ENCODE data around the gene PLEKHG4.
A peak's percentile ranks its signal among the peaks of the same experiment; 100 is the strongest.

PLEKHG4 gene

GRCh38 chr16:67246081-67246755, 33.1 kb upstream of the PLEKHG4 start:
- DNase-seq: peak; percentile 84

GRCh38 chr16:67246756-67247191, 32.6 kb upstream of the PLEKHG4 start:
- peak; percentile 70 for DNase-seq

DNA sequence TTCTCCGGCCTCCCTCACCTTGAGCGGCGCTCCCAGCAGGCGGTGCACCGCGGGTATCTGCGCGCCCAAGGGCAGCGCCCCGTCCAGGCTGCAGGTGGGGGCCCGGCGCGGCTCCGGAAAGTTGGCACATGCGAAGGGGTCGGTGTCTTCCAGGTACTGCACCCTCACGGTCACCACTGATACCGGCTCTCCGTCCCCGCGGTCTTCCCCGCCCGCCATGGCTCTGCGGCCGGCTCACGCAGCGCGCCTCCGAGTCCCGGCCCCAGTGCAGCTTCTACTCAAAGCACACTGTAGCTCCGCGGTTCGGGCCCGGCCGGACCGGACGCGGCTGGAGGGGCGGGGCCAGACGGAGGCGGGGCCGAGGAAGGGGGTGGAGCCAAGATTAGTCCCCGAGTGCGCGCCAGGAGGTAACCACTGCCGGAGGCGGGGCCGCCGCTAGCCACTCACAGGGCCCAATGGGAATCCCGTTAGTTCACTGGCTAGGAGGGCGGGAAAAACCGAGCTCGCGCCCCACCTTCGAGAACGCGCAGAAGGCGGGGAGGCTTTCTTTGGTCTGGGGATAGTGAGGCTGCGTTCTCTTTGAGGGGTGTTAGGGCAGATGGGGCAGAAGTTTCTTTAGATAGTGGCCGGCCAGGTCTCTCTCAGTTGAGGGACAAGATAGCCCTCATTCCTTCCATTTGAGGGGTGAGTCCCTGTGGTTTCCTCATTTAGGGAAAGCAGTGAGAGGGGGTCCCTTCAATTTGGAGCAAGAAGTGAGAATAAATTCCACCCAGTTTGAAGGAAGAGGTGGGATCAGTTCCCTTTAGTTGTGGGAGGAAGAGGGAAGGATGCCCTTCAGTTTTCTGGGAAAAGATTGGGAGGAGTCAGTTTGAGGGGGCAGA, 31.9 kb upstream of the PLEKHG4 start, which contains the start of gene FHOD1:
Gene FHOD1, minus strand, starts transcription at position 290 of the 881 bp plus-strand sequence. Its CDS starts 71 bp downstream, at position 219.
- peak; percentile 97 for DNase-seq

GRCh38 chr16:67248073-67248400, 31.3 kb upstream of the PLEKHG4 start:
- no peak for DNase-seq

GRCh38 chr16:67248401-67249177, 30.7 kb upstream of the PLEKHG4 start, which contains the start of gene SLC9A5:
SLC9A5 (plus strand) TSS chr16:67248979; CDS start chr16:67249015, 36 bp downstream.
- no peak for DNase-seq

DNA sequence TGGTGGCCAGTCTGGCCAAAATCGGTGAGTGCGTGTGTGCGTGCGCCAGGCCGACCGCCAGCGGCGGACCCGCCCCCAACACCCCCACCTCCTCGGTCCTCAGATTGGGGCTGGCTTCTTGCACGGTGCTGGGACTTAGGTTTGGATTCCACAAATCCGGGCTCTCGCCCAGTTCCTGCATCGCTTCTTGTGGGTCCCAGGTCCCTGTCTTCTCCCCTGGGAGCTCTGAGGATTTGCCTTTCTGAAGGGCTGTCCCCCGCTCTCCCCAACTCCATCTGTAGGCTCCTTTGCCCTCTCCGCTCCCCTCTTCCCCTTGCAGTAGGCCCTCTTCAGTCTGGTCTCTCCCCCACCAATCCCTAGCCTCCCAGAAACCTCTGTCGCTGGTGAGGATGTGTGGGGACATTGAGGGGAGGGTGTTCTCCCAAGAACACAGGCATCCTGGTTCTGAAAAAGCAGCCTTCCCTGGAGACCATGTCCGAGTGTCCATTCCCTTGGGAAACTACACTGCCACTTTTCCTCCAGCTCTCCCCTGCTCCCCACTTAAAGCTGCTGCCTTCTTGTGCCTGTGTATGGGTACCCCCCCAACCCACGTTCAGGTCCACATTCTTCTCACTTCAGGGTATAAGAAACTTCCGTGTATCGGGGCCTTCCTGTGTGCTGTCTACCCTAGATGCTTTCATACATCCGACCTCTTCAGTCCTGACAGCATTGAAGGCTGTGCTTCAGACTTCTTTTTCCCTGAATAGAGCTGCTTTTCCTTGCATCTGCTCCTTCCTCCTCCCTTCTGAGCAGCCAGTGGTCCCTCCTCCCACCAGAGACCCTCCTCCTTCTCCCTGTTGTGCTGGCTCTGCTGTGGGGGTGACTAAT, 29.9 kb upstream of the PLEKHG4 start:
- DNase-seq: no peak

DNA sequence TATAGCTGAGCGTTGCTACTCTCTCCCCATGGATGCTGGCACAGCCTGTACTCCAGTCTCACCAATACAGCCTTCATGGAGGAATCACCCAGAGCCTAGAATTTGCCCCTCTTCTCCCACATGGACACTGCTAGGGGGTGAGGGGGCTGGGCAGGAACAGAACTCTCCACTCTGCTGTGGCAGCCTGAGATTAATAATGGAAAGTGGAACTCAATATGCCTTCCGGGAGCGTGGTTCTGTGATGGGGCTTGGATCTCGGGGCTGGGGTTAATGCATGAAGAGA, 29.3 kb upstream of the PLEKHG4 start:
- DNase-seq: no peak

GRCh38 chr16:67252609-67253497, 26.5 kb upstream of the PLEKHG4 start:
- no peak for DNase-seq

- no peak for DNase-seq
Observed at GRCh38 chr16:67254801-67255552, 24.4 kb upstream of the PLEKHG4 start.

GRCh38 chr16:67255553-67256221, 23.6 kb upstream of the PLEKHG4 start:
- DNase-seq: no peak

DNA sequence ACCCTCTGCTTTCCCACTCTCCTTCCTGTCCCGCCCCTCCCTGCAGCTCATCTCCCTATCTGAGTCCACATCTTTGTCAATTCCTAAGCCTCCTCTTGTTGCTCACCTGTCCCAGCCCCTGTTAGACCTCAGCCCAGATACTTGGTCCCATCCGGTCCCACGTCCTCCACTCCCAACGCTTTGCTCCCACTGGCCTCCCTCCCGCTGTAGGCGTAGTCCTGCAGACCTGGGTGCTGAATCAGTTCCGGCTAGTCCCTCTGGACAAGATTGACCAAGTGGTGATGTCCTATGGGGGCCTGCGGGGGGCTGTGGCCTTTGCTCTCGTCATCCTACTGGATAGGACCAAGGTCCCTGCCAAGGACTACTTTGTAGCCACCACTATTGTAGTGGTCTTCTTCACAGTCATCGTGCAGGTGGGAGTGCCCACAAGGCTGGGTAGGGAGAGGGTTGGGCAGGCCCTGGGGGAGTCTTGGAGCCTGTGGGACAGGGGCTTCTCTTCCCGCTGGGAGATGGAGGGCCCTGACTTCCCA, 22.6 kb upstream of the PLEKHG4 start:
- no peak for DNase-seq

GRCh38 chr16:67257486-67258160, 21.7 kb upstream of the PLEKHG4 start:
- DNase-seq: no peak

DNA sequence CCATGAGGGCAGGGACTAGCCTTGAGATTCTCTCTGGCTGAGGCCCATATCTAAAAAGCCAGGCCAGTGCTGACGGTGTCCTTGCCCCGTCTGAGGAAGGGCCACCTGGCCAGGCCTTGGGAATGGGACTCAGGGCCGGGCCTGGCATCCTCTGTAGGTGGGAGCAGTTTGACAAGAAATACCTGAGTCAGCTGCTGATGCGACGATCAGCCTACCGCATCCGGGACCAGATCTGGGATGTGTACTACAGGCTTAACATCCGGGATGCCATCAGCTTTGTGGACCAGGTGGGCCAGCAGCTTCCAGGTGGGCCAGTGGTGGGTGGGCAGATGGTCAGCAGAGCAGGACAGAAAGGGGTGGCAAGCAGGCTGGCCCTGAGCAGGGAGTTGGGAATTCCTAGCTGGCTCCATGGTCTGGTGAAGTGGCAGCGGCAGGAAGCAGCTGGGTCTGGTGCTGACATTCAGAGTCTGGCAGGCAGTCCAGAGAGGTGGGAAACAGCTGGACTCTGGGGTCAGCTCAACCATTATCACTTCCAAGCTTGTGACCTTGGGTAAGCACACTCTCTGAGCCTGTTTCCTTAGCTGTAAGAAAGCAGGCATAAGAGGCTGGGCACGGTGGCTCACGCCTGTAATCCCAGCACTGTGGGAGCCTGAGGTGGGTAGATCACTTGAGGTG, 21.0 kb upstream of the PLEKHG4 start:
- no peak for DNase-seq

GRCh38 chr16:67259705-67260104, 19.6 kb upstream of the PLEKHG4 start:
- DNase-seq: no peak

GRCh38 chr16:67260426-67261063, 18.8 kb upstream of the PLEKHG4 start:
- no peak for DNase-seq

DNA sequence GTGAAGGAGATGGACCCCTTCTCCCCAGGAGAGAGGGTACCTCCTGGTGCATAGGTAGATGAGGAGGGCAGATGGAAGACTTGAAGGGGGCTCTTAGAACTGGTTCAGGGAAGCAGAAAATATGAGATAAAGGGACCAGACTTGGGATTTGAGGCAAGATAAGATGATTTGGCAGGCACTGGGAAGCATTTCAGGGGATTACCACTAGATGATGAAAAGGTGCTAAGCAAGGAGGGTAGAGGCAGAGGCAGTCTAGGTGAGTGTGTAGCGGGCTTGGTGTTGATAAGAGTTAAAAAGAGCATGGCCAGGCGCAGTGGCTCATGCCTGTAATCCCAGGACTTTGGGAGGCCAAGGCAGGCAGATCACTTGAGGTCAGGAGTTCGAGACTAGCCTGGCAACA, 16.1 kb upstream of the PLEKHG4 start:
- DNase-seq: no peak

DNA sequence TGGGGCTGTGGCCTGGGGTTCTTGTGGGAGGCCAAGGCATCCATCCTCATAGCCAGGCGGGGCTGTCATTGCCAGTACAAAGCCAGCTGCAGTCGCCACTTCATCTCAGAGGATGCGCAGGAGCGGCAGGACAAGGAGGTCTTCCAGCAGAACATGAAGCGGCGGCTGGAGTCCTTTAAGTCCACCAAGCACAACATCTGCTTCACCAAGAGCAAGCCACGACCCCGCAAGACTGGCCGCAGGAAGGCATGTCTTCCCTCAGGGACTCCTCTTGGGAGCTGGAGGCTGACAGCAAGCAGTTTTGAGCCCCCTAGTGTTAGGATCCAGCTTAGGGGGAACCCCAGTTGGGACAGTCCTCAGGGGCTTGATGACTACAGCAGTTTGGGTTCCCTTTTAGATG, 15.1 kb upstream of the PLEKHG4 start:
- DNase-seq: no peak

DNA sequence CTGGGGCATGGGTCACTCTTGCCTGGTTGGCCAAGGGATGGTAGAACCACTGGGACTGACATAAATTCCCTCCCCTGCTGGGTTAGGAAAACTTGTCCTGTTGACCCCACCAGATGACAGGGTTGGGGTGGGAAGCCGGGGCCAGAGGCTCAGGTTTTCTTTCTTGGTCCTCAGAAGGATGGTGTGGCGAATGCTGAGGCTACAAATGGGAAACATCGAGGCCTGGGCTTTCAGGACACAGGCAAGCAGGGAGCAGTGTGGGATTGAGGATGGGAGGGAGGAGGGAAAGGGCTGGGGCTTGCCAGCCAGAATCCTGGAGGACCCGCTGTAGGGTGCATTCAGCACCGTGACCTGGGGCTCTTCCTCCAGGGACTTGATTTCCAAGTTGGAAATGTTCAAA, 14.5 kb upstream of the PLEKHG4 start:
- no peak for DNase-seq
